NT2/D1 (cell line): Measurements from ENCODE around the gene ZNF789.

Source experiments
- DNase-seq: peaks from one replicate; pipeline ENCODE4 v3.0.0-alpha.2; 2011; ENCODE audit warnings: low read depth, low spot score
- H3K27me3 ChIP-seq: 2 replicates; pipeline ENCODE4 v1.6.0; 2011; ENCODE audit warnings: mild to moderate bottlenecking; ENCODE audit not compliant: insufficient read length, insufficient read depth
- H3K36me3 ChIP-seq: 2 replicates; pipeline ENCODE4 v1.6.1; 2011; ENCODE audit warnings: mild to moderate bottlenecking, low read length, mixed read lengths; ENCODE audit not compliant: insufficient read depth, insufficient read length
- H3K4me1 ChIP-seq: 2 replicates; pipeline ENCODE4 v1.5.1; 2011; ENCODE audit not compliant: insufficient read depth, insufficient read length
- H3K4me3 ChIP-seq: 2 replicates; pipeline ENCODE4 v1.5.1; 2011; ENCODE audit warnings: low read depth; ENCODE audit not compliant: insufficient read length
- H3K9ac ChIP-seq: 2 replicates; pipeline ENCODE4 v1.6.0; 2011; ENCODE audit warnings: low read depth; ENCODE audit not compliant: insufficient read length
- H3K9me3 ChIP-seq: 2 replicates; pipeline ENCODE4 v1.5.1; 2011; ENCODE audit warnings: mild to moderate bottlenecking, low read length; ENCODE audit not compliant: insufficient read depth
- SUZ12 ChIP-seq: IDR thresholded peaks from 2 replicates; pipeline ENCODE4 v1.6.1; 2011; ENCODE audit not compliant: insufficient read length, insufficient read depth; ENCODE audit errors: extremely low read depth
- YY1 ChIP-seq: IDR thresholded peaks from 2 replicates; pipeline ENCODE4 v1.6.1; 2011; ENCODE audit not compliant: insufficient read length, insufficient read depth
- ZNF274 ChIP-seq: IDR thresholded peaks from 2 replicates; pipeline ENCODE4 v1.6.1; 2011; ENCODE audit warnings: mild to moderate bottlenecking, low read depth, low read length

The ZNF789 gene

GRCh38 chr7:99451936-99452335 is 20.8 kb upstream of the ZNF789 start:
- H3K27me3 ChIP-seq: no peaks in the 10 kb centered on the region
- peaks cover 6% of the 10 kb centered on the region for H3K4me1 ChIP-seq
- TF ChIP-seq YY1 (no peak), ZNF274 (no peak), SUZ12 (no peak)
- H3K9me3 ChIP-seq: no peaks in the 10 kb centered on the region
- peaks cover 96% of the 10 kb centered on the region for H3K36me3 ChIP-seq
- no peak overlapping the region for H3K4me3 ChIP-seq
- H3K9ac ChIP-seq: no peak overlapping the region
- no peak for DNase-seq

- peaks cover 6% of the 10 kb centered on the region for H3K4me1 ChIP-seq
- H3K9me3 ChIP-seq: no peaks in the 10 kb centered on the region
- DNase-seq: no peak
- H3K36me3 ChIP-seq: peaks cover 96% of the 10 kb centered on the region
- no peaks in the 10 kb centered on the region for H3K27me3 ChIP-seq
- TF ChIP-seq YY1 (no peak), SUZ12 (no peak), ZNF274 (no peak)
- no peak overlapping the region for H3K4me3 ChIP-seq
- H3K9ac ChIP-seq: no peak overlapping the region
Observed at GRCh38 chr7:99452541-99452940, 20.1 kb upstream of the ZNF789 start.

GRCh38 chr7:99453105-99453504 is 19.6 kb upstream of the ZNF789 start:
- H3K9me3 ChIP-seq: no peaks in the 10 kb centered on the region
- H3K27me3 ChIP-seq: no peaks in the 10 kb centered on the region
- no peak overlapping the region for H3K9ac ChIP-seq
- H3K4me1 ChIP-seq: peaks cover 6% of the 10 kb centered on the region
- TF ChIP-seq YY1 (no peak), ZNF274 (no peak)
- no peak for DNase-seq
- peaks cover 96% of the 10 kb centered on the region for H3K36me3 ChIP-seq
- H3K4me3 ChIP-seq: no peak overlapping the region

- no peak for DNase-seq
- peaks cover 6% of the 10 kb centered on the region; the same call in 1 of the 2 replicates for H3K9me3 ChIP-seq
- H3K4me3 ChIP-seq: no peak overlapping the region
- no peaks in the 10 kb centered on the region for H3K27me3 ChIP-seq
- no peak for TF ChIP-seq SUZ12
- no peak for TF ChIP-seq ZNF274
- H3K36me3 ChIP-seq: peaks cover 96% of the 10 kb centered on the region
- H3K4me1 ChIP-seq: peaks cover 6% of the 10 kb centered on the region
- no peak overlapping the region for H3K9ac ChIP-seq
Observed at GRCh38 chr7:99455874-99456273, 16.8 kb upstream of the ZNF789 start.

- H3K9ac ChIP-seq: no peak overlapping the region
- no peak overlapping the region for H3K4me3 ChIP-seq
- H3K27me3 ChIP-seq: no peaks in the 10 kb centered on the region
- H3K9me3 ChIP-seq: peaks cover 6% of the 10 kb centered on the region; the same call in 1 of the 2 replicates
- TF ChIP-seq SUZ12 (no peak), ZNF274 (no peak), YY1 (no peak)
- peaks cover 6% of the 10 kb centered on the region for H3K4me1 ChIP-seq
- H3K36me3 ChIP-seq: peaks cover 98% of the 10 kb centered on the region
- DNase-seq: no peak
Observed at GRCh38 chr7:99456288-99456687, 16.4 kb upstream of the ZNF789 start.

- TF ChIP-seq SUZ12: no peak
- no peak for TF ChIP-seq ZNF274
- TF ChIP-seq YY1: no peak
- Histone ChIP-seq H3K4me3 (no peak overlapping the region), H3K9me3 (peaks cover 6% of the 10 kb centered on the region; the same call in 1 of the 2 replicates), H3K9ac (no peak overlapping the region), H3K27me3 (no peaks in the 10 kb centered on the region), H3K4me1 (peaks cover 4% of the 10 kb centered on the region), H3K36me3 (peaks cover 95% of the 10 kb centered on the region)
- no peak for DNase-seq
Observed at GRCh38 chr7:99457050-99457649, 15.5 kb upstream of the ZNF789 start.

- peaks cover 6% of the 10 kb centered on the region; the same call in 1 of the 2 replicates for H3K9me3 ChIP-seq
- peaks cover 4% of the 10 kb centered on the region for H3K4me1 ChIP-seq
- no peak for DNase-seq
- no peak overlapping the region for H3K9ac ChIP-seq
- H3K4me3 ChIP-seq: no peak overlapping the region
- TF ChIP-seq ZNF274 (no peak), YY1 (no peak), SUZ12 (no peak)
- H3K27me3 ChIP-seq: no peaks in the 10 kb centered on the region
- H3K36me3 ChIP-seq: peaks cover 92% of the 10 kb centered on the region
Observed at GRCh38 chr7:99457650-99458493, 14.8 kb upstream of the ZNF789 start.
